HuH-7.5 (cell line): ENCODE results near the gene ANXA9.

ENCODE experiments used
- DNase-seq: peaks from one replicate; pipeline ENCODE4 v3.0.0; 2011; ENCODE audit warnings: low spot score

ANXA9 gene

GRCh38 chr1:150981805-150982712, at the start of gene ANXA9:
TSS of gene ANXA9 (plus strand) at chr1:150982292. CDS start at chr1:150983106, 814 bp downstream.
- peak; percentile 74 for DNase-seq

DNA sequence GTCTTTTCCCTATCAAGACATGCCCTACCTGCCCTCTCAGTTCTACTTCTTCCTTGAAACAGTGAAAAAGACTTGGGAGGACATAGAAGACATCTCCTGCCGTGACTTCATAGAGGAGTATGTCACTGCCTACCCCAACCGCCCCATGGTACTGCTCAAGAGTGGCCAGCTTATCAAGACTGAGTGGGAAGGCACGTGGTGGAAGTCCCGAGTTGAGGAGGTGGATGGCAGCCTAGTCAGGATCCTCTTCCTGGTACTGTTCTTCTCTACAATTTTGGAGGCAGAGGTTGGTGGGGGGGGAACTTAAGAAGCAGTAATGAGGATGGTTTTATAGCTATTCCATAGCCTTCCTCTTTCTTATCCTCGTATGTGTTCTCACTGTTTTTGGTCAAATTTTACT, 37.2 kb upstream of the ANXA9 start:
- DNase-seq = no peak

GRCh38 chr1:150954708-150955107, 27.4 kb upstream of the ANXA9 start:
- no peak for DNase-seq

DNA sequence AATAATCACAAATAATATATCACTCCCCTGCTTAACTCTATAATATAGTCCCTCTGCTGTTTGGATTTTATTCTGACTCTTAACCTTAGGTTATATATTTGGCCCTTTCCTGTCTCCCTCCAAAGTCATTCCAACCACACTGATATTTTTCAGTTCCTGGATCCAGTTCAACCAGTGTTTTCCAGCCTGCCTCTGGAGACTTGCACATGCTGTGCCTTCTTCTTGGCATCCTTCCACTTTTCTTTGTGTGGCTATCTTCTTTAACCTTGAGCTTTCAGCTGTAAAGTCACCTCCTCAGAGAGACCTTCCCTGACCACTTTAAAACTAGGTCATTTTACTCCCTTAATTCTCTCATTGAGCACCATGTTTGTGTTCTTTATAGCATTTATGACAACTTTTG, 26.8 kb upstream of the ANXA9 start:
- DNase-seq = no peak

DNA sequence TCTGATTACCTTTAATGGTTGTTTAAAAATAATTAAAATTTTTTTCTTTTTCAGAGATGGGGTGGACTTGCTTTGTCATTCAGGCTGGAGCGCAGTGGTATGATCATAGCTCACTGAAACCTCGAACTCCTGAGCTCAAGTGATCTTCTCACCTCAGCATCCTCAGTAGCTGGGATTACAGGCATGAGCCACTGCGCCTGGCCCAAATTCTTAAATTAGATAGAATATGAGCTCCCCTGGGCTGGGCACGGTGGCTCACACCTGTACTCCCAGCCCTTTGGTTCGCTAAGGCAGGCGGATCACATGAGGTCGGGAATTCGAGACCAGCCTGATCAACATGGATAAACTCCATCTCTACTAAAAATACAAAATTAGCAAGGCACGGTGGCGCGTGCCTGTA, 24.4 kb upstream of the ANXA9 start:
- DNase-seq = no peak

GRCh38 chr1:150960646-150961045, 21.4 kb upstream of the ANXA9 start:
- DNase-seq = no peak

GRCh38 chr1:150961756-150962155, 20.3 kb upstream of the ANXA9 start:
- no peak for DNase-seq

- DNase-seq = no peak
Observed at GRCh38 chr1:150963321-150964163, 18.6 kb upstream of the ANXA9 start.

- no peak for DNase-seq
Observed at GRCh38 chr1:150964164-150964489, 18.0 kb upstream of the ANXA9 start.

- no peak for DNase-seq
Observed at GRCh38 chr1:150965605-150966004, 16.5 kb upstream of the ANXA9 start.

DNA sequence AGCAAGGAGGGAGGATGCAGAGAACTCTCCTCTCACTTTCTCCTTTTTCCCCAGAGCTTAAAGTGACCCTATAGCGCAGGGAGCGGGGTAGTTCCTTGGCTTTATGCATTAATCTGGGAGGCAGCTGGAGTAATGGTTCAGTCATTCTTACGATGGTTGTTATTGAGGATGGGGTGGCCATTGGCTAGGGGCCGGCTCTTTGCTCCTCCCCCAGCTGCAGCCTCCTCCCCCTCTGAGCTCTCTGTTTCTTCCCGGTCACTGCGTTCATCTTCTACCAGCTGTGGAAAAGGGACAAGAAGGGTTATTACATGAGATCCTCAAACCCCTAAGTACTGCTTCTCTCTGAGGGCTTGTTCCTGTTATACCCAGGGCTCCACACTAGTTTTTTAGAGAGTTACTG, 16.1 kb upstream of the ANXA9 start:
- DNase-seq = no peak

- DNase-seq = no peak
Observed at GRCh38 chr1:150967936-150968335, 14.2 kb upstream of the ANXA9 start.

- DNase-seq = no peak
Observed at GRCh38 chr1:150968491-150968890, 13.6 kb upstream of the ANXA9 start.

DNA sequence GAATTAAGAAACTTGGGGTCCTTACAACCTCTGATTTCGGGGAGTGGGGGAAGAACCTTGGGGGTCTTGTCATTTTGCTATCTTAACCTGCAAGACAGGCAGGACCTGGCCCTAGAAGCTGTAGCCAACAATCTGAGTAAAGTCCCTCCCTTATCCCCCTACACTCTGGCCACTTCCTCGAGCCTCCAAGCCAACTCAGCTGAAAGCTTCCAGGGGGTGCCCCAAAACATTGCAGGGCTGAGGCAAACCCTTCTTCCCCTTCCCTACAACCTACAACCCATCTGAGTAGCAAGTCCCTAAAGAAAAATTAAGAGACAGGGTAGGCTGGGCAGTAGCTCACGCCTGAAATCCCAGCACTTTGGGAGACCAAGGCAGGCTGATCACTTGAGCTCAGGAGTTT, 12.5 kb upstream of the ANXA9 start:
- DNase-seq = no peak

DNA sequence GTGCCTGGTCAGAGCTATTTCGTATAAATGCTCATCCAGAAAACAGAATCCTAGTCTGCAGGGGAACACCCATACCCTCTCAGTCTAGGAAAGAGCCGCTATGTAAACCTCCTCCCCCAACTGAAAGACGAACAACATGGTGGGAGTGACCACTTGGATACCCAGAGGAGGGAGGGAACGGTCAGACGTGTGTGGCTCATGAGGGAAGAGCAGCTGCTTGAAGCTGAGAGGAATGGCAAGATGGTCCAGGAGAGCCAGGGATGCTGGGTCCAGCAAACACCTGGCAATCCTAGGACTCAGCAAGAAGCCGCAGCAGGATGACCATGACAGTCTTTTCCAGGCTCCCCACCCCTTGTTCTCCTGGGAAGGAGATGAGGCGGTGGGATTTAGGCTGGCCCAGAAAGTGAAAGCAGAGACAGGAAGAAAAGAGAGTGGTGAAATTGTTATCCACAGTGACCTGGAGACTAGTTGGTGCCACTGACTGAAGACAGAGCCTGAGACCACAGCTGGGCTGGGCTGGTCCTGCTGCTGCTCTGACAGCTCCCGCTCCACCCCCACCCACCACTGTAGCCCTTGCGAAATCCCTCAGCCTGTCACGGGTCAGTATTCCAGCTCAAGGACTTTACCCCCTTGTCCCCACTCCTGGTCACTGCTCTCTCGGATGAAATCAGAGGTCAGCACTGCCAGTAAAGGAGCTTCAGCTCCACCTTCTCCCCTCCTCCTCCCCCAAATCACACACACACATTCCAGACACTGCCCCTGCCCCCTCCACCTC, 11.1 kb upstream of the ANXA9 start:
- DNase-seq = peak; percentile 88

DNA sequence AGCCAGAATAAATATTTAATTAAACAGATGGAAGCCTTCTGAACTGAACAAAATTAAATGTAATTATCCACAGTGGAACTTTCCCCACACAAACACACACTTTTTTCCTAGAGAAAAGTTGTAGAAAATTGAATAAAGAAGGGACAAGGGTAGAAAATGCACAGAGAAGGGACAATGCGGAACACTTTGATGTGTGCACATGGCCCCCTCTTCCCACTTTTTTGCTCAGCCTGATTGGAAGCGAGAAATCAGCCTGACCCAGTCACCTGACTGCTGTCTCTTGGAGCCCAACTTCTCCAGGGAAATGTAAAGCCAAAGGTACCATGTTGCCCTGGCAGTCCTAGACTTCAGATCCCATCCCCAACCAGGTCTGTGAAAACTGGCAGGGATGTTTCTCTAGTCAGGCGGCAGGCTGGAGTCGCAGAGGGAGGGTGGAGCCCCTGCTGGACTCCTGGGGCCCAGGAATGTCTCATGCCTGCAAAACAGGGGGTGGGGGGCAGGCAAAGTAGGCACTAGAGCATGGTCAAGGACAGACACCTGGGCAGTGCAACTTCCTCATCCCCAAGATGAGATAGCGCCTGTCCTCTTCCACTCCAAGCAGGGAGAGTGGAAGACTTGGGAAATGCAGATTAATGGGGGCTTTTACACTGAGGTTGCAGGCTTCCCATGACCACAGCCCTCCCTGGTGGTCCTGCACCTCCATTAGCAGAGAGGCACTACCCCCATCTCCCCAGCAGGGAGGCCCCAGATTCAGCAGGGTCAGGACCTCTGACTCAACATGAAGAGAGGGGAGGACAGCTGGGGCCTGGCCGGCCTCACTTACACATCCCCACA, 10.3 kb upstream of the ANXA9 start:
- DNase-seq = peak; percentile 62

DNA sequence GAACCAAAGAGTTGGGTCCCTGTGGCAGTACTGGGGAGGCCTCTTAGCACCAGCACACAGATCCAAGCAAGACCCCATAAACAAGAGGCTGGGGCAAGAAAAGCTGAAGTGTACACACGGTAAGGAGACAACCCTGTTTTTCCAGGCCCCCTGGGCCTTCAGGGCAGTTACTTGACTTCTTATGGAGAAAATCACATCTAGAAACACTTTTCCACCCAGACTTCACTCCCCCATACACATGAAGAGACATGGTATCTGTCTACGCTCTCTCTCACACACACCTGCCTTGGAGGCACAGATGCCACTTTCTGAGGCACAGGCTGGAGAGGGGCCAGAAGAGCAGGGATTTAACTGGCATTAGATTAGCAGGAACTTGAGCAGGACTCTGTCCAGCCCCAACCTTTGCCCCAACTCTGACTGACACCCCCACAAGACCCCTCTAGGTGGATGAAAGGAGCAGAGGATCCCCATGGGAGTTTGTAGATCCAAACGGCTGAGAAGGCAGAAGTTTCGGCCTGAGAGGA, 9.6 kb upstream of the ANXA9 start:
- no peak for DNase-seq

DNA sequence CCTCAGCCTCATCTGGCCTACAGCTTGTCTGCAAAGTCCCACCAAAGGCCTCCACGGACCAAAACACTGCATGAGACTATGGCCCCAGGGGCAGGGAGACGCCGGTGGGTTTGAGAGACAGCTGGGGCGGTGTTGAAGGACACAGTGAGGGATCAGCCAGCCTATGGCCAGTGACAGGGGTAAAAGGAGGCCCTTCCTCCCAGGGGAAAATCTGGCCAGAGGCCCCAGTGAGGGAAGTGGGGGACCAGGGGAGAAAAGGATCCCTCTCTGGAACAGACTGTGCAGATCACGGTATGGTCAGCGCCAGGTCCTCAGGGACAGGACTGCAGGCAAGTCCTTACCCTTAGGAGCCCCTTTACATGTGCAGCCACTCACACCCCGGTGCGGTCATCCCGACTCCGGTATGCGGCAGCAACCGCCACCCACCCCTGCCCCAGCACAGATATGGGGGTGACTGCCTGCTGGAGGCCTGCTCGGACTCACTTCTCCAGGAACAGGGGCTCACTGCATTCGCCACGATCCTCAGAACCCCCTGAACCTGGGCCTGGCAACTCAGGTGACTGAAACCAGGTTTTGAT, 8.7 kb upstream of the ANXA9 start:
- DNase-seq = no peak

DNA sequence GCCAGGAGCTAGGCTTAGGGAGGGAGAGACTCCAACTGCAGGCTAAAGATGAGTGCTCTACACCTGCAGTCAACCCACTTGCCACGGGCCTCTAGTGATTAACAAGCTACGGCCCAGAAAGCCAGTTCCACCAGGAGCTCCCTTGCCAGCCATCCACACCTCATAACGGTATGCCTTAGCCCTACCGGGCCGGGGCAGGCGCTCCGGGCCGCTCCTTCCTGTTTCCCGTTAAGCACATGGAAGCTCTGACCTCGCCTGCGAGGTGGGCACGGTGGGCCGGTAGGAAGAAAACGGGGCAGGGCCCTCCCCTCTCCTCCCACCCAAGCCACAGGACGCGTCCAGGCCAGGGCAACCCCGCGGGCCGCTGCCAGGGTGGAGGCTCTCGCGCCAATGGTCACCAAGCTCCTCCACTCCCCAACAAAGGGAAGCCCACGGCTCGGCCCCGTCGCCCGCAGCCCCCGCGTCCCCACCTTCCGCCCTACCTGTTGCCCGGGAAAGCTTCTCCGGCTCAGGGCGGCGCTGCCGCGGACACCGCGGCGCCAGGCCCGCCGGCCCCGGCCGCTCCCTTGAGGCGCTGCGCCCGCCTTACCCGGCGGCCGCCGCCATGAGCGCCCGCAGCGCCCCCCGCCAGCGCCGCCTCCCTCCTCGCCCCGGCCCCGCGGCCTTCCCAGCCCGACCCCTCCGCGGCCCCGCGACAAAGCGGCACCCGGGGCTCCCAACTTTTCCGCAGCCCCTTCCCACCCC, 8.1 kb upstream of the ANXA9 start:
- no peak for DNase-seq
